GM12878 (cell line): ENCODE data around the gene KRAS. TPM values are rescaled to one million over a fixed set of nuclear protein-coding genes. Genes with fewer than 3 reads are reported as not detected.
A peak's percentile ranks its signal among the peaks of the same experiment; 100 is the strongest.

Experiments
- ASH2L ChIP-seq: fragments of 300-600, 200-600 bp; sonication (generic); IDR thresholded peaks from 2 replicates; pipeline ENCODE4 v1.6.1; 2017; ENCODE audit warnings: low read depth, mild to moderate bottlenecking, borderline replicate concordance
- ATF2 ChIP-seq: IDR thresholded peaks from 2 replicates; pipeline ENCODE4 v1.6.1; 2012; ENCODE audit warnings: low read length, inconsistent platforms
- ATF7 ChIP-seq: fragments of 450-650 bp; IDR thresholded peaks from 2 replicates; pipeline ENCODE4 v1.6.1; 2016; ENCODE audit warnings: low read depth, mild to moderate bottlenecking
- BRCA1 ChIP-seq: IDR thresholded peaks from 2 replicates; pipeline ENCODE4 v1.6.1; 2011; ENCODE audit warnings: low read depth, low read length, improper control_type of control experiment
- CBX5 ChIP-seq: sonication (generic); IDR thresholded peaks from 2 replicates; pipeline ENCODE4 v1.6.1; 2016; ENCODE audit warnings: low read depth, moderate library complexity, mild to moderate bottlenecking, inconsistent platforms
- CHD2 ChIP-seq: IDR thresholded peaks from 2 replicates; pipeline ENCODE4 v1.6.1; 2011; ENCODE audit warnings: low read depth, low read length, improper control_type of control experiment, borderline replicate concordance
- CUX1 ChIP-seq: IDR thresholded peaks from 2 replicates; pipeline ENCODE4 v1.6.1; 2012; ENCODE audit warnings: improper control_type of control experiment, low read depth, low read length; ENCODE audit not compliant: insufficient replicate concordance
- DPF2 ChIP-seq: fragments of 450-650 bp; IDR thresholded peaks from 2 replicates; pipeline ENCODE4 v1.6.1; 2017; ENCODE audit warnings: mild to moderate bottlenecking
- GATAD2B ChIP-seq: fragments of 450-650 bp; conservative IDR thresholded peaks from 2 replicates; pipeline ENCODE4 v1.6.1; 2017; ENCODE audit warnings: low read depth, mild to moderate bottlenecking, moderate library complexity
- HCFC1 ChIP-seq: fragments of 150-350 bp; IDR thresholded peaks from 2 replicates; pipeline ENCODE4 v1.6.1; 2014; ENCODE audit warnings: low read length
- IKZF1 ChIP-seq: fragments of 450-650 bp; conservative IDR thresholded peaks from 2 replicates; pipeline ENCODE4 v1.6.1; 2017; ENCODE audit warnings: antibody characterized with exemption, mild to moderate bottlenecking
- MTA2 ChIP-seq: fragments of 450-650 bp; IDR thresholded peaks from 2 replicates; pipeline ENCODE4 v1.6.1; 2016; ENCODE audit warnings: low read depth, mild to moderate bottlenecking, moderate library complexity
- NBN ChIP-seq: fragments of 450-650 bp; IDR thresholded peaks from 2 replicates; pipeline ENCODE4 v1.6.1; 2016
- NR2C2 ChIP-seq: IDR thresholded peaks from 2 replicates; pipeline ENCODE4 v1.6.1; 2011; ENCODE audit warnings: borderline replicate concordance, low read depth; ENCODE audit not compliant: control insufficient read depth, insufficient read length
- NR2F1 ChIP-seq: fragments of 450-650 bp; conservative IDR thresholded peaks from 2 replicates; pipeline ENCODE4 v1.6.1; 2017; ENCODE audit warnings: mild to moderate bottlenecking
- POLR2A ChIP-seq: IDR thresholded peaks from 2 replicates; pipeline ENCODE4 v1.6.1; 2011; ENCODE audit warnings: low read depth, mild to moderate bottlenecking, low read length
- POU2F2 ChIP-seq: IDR thresholded peaks from 3 replicates; pipeline ENCODE4 v1.6.1; 2011; ENCODE audit warnings: low read depth, mild to moderate bottlenecking, low read length, borderline replicate concordance
- RCOR1 ChIP-seq: conservative IDR thresholded peaks from 2 replicates; pipeline ENCODE4 v1.6.1; 2012; ENCODE audit warnings: low read depth, low read length, improper control_type of control experiment
- RELB ChIP-seq: fragments of 450-650 bp; IDR thresholded peaks from 2 replicates; pipeline ENCODE4 v1.6.1; 2017; ENCODE audit warnings: low read depth, mild to moderate bottlenecking, moderate library complexity
- SMC3 ChIP-seq: IDR thresholded peaks from 2 replicates; pipeline ENCODE4 v1.6.1; 2011; ENCODE audit warnings: low read length, improper control_type of control experiment, borderline replicate concordance
- STAT1 ChIP-seq: fragments of 450-650 bp; conservative IDR thresholded peaks from 2 replicates; pipeline ENCODE4 v1.6.1; 2014; ENCODE audit warnings: antibody characterized with exemption, mild to moderate bottlenecking
- ZBED1 ChIP-seq: IDR thresholded peaks from 2 replicates; pipeline ENCODE4 v1.6.1; 2016; ENCODE audit warnings: borderline replicate concordance
- ZZZ3 ChIP-seq: IDR thresholded peaks from 2 replicates; pipeline ENCODE4 v1.6.1; 2011; ENCODE audit warnings: low read depth; ENCODE audit not compliant: control insufficient read depth, insufficient read length
- polyA plus RNA-seq, 11 experiments: library from polyadenylated mRNA; depleted of rRNA in 4 of 11; unstranded in 6 of 11; stranded (reverse) in 5 of 11; fragments of >200 nt; fragmentation: Nextera tagmentation in 4 of 11; fragmentation: Illumina TruSeq in 1 of 11; extraction: Ambion mirVana in 4 of 11; extraction: Trizol in 1 of 11; gene quantifications; 1 replicate in 1 of 11; 2 replicates in 10 of 11; pipeline versions ENCODE4 v1.2.1 to v1.2.3, GENCODE V29; 2011 to 2016; ENCODE audit warnings: inconsistent platforms in 2 of 11, missing spikeins in 2 of 11, low read depth in 1 of 11
- total RNA-seq, 4 experiments: library from RNA; depleted of rRNA in 3 of 4; stranded (reverse); fragments of >200 nt in 3 of 4; fragmentation: Illumina TruSeq in 1 of 4; extraction: Trizol in 1 of 4; gene quantifications; 2 replicates each; pipeline versions ENCODE4 v1.2.1 to v1.2.3, GENCODE V29; 2013 to 2021

The KRAS gene
- total and polyA plus RNA-seq, 10 of the 15 experiments (the other 5 are each of a cell fraction or from before 2014, with no cell fraction given) = 3.1 to 23.8 (median 8.0) TPM

GRCh38 chr12:25250744-25251730 lies at the start of gene KRAS (continued):
- TF ChIP-seq CUX1 (peak; percentile 88), HCFC1 (peak; percentile 58), NR2C2 (peak; percentile 79), ZBED1 (no peak), CHD2 (peak; percentile 59; the same call in 1 of the 2 replicates), CBX5 (no peak), ASH2L (0 out of 2 replicates have a peak, but pooled peaks have one; percentile 69), ZZZ3 (no peak), RELB (no peak), NR2F1 (peak; percentile 81), DPF2 (peak; percentile 70; the same call in 1 of the 2 replicates), MTA2 (no peak), POU2F2 (peak; percentile 31; the same call in 1 of the 3 replicates), GATAD2B (peak; percentile 80), BRCA1 (no peak), ATF7 (no peak), IKZF1 (peak; percentile 90), POLR2A (peak; percentile 84), STAT1 (peak; percentile 83; the same call in 1 of the 2 replicates), SMC3 (no peak), NBN (no peak), RCOR1 (no peak), ATF2 (no peak)
